HG03432 (cell line): ENCODE measurements around the gene ITGAX.
"Not testable (repeated sequence)": the region's sequence is repeated elsewhere in the genome, so short reads cannot be mapped to it uniquely, and the experiment has no call there.

ENCODE experiments used
- ATAC-seq: cut with Tn5 transposase; IDR thresholded peaks from one replicate; pipeline ENCODE4 v1.9.1; 2021; ENCODE audit warnings: mild to moderate bottlenecking, moderate library complexity; ENCODE audit not compliant: unreplicated experiment

The ITGAX gene

DNA sequence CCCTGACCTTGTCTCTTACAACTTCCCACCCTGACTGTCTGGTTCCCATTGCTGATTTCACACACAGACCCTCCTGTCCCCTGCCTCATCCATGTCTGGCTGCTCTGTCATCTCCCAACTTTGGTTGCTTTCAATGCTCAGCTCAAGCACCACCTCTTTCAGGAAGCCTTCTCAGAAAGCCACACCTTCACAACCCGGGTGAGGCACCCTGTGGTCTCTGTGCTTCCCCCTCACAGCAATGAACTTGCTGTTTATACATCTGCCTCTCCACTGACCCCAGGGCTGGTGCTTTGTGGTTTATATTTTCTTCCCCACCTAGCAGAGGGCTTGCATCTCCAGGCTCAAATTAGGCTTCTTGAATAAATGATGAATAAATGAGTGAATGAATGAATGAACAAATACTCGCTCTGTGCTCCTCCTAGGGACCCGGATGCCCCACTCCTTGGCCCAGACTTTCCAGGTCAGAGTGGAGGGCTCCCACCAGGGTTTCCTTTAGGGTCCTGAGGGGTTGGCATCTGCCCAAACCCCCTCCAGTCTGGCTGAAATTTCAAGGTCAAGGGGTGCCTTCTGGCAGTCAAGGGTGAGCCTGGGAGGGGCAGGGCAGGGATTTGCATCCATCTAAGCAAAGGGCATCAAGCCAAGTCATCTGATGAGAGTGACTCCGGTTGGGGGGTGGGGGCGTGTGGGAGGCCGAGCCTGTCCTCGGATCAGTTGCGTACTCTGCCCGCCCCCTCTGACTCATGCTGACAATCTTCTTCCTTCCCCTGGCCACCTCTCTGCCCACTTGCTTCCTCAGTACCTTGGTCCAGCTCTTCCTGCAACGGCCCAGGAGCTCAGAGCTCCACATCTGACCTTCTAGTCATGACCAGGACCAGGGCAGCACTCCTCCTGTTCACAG is at the start of gene ITGAX:
Gene ITGAX, plus strand, starts transcription at position 783 of the 898 bp plus-strand sequence. Its CDS starts 79 bp downstream, at position 862.
- ATAC-seq: peak; percentile 79

DNA sequence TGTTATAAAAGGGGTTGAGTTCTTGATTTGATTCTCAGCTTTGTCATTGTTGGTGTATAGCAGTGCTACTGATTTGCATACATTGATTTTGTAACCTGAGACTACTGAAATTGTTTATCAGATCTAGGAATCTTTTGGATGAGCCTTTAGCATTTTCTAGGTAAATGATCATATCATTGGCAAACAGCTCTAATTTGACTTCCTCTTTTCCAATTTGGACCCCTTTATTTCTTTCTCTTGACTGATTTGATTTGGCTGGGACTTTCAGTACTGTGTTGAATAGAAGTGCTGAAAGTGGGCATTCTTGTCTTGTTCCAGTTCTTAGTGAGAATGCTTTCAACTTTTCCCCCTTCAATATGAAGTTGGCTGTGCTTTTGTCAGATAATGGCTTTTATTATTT is 49.8 kb upstream of the ITGAX start:
- no peak for ATAC-seq

DNA sequence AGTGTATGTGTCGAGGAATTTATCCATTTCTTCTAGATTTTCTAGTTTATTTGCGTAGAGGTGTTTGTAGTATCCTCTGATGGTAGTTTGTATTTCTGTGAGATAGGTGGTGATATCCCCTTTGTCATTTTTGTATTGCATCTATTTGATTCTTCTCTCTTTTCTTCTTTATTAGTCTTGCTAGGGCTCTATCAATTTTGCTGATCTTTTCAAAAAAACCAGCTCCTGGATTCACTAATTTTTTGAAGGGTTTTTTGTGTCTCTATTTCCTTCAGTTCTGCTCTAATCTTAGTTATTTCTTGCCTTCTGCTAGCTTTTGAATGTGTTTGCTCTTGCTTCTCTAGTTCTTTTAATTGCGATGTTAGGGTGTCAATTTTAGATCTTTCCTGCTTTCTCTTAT is 46.6 kb upstream of the ITGAX start:
- not testable (repeated sequence) for ATAC-seq

DNA sequence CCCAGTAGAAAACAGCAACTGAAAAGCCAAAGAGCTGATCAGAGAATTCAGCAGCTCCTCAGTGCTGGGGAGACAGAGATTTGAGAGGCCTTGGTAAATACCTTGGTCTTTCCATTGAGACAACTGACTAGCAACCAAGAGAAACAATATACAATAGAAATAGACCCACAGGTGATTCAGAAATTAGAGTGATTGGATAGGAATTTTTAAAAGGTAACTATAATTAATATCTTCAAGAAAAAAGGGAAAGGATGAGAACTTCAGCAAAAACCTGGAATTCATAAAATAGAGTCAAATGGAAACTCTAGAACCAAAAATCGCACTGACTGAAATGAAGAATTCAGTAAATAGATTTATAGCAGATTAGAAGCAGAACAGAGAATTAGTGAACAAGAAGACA is 32.5 kb upstream of the ITGAX start:
- ATAC-seq: no peak

DNA sequence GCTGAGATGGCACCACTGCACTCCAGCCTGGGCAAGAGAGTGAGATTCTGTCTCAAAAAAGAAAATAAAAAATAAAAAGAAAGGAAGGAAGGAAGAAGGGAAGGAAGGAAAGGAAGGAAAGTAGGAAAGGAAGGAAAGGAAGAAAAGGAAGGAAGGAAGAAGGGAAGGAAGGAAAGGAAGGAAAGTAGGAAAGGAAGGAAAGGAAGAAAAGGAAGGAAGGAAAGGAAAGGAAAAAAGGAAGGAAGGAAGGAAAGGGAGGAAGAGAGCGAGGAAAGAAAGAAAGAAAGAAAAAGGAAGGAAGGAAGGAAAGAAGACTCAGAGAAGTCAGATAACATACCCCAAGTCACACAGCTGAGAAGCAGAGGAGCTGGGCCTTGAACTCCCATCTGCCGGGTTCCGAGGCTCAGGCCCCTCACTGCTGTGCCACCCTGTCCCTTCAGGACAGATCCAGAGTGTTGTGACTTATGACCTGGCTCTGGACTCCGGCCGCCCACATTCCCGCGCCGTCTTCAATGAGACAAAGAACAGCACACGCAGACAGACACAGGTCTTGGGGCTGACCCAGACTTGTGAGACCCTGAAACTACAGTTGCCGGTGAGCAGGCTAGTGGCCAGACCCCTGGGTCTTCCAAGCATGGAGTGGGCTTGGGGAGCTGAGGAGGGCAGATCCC is 30.9 kb upstream of the ITGAX start:
- no peak for ATAC-seq

DNA sequence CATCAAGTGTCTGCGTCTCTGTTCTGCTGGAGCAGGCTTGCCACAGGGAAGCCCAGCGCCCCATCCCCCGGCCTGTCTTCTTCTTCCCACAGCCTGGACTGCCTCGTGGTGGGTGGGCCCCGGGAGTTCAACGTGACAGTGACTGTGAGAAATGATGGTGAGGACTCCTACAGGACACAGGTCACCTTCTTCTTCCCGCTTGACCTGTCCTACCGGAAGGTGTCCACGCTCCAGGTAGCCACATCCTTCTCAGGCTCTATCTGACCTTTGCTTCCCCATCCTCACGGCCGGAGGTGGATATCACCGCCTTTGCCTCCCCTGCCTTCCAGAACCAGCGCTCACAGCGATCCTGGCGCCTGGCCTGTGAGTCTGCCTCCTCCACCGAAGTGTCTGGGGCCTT is 29.8 kb upstream of the ITGAX start:
- ATAC-seq: no peak

DNA sequence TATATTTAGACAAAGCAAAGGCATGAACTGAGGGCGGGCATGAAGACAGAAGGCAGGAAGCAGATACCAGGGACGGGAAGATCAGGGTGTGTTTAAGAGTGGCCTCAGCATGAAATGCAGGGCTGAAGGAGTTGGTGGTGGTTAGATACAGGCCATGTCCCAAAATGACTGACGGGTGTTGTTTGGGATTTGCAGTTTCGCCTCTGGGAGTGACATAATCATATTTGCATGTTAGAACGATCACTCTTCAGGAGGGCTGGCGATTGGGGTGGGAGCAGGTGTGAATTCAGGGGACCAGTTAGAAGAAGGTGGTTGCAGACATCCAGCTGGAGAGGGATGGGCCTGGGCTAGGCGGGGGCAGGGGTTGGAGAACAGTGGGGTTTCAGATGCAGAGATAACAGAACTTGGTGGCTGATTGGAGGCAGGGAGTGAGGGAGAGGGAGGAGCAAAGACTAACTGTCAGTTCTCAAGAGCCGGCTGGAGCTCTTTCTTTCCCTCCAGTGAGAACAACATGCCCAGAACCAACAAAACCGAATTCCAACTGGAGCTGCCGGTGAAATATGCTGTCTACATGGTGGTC is 27.2 kb upstream of the ITGAX start:
- ATAC-seq: no peak

DNA sequence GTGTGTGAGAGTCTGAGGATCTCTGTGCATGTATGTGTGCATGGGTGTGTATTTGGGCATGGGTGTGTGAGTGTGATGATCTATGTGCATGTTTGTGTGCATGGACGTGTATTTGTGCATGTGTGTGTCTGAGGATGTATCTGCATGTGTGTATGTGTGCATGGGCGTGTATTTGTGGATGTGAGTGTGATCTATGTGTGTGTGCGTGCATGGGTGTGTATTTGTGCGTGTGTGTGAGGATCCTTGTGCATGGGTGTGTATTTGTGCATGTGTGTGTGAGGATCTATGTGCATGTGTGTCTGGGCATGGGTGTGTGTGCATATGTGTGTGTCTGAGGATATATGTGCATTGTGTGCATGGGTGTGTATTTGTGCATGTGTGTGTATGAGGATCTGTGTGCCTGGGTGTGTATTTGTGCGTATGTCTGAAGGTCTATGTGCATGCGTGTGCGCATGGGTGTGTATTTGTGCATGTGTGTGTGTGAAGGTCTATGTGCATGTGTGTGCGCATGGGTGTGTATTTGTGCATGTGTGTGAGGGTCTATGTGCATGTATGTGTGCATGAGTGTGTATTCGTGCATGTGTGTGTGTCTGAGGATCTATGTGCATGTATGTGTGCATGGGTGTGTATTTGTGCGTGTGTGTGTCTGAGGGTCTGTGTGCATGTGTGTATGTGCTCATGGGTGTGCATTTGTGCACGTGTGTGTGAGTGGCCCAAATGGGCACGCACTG is 26.5 kb upstream of the ITGAX start:
- ATAC-seq: no peak

DNA sequence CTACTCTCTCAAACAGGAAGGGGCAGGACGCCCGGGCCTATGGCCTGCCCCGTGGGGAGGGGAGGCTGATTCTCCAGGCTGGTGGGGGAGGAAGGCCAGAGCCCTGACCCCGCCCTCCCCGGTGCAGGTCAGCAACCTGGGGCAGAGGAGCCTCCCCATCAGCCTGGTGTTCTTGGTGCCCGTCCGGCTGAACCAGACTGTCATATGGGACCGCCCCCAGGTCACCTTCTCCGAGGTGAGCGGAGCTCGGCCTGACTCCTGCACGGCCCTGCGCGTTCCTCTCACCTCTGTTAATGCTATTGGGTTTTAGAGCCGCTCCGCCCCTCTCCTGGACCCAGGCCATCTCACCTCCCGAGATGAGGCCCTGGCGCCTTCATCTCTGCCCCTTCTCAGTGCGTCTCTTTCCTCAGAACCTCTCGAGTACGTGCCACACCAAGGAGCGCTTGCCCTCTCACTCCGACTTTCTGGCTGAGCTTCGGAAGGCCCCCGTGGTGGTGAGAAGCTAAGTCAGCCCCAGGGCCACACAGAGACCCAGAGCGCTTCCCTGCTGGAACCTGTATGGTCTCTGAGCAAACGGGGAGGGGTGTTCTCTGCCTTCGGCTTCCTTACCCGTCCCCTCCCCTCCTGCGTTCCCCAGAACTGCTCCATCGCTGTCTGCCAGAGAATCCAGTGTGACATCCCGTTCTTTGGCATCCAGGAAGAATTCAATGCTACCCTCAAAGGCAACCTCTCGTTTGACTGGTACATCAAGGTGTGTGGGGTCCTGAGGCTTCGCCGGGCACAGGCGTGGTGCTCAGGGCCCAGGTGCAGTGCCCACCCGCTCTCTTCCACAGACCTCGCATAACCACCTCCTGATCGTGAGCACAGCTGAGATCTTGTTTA is 25.1 kb upstream of the ITGAX start:
- ATAC-seq: no peak

DNA sequence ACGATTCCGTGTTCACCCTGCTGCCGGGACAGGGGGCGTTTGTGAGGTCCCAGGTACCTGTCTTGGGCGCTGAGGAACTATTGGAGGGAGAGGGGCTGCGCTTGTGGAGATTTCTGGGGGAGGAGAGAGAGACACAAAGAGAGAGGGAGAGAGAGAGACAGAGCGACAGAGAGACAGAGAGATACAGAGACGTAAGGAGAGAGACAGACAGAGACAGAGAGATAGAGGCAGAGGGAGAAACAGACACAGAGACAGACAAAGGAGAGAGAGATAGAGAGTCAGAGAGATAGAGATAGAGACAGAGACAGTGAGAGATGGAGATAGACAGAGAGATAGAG is 24.5 kb upstream of the ITGAX start:
- no peak for ATAC-seq

DNA sequence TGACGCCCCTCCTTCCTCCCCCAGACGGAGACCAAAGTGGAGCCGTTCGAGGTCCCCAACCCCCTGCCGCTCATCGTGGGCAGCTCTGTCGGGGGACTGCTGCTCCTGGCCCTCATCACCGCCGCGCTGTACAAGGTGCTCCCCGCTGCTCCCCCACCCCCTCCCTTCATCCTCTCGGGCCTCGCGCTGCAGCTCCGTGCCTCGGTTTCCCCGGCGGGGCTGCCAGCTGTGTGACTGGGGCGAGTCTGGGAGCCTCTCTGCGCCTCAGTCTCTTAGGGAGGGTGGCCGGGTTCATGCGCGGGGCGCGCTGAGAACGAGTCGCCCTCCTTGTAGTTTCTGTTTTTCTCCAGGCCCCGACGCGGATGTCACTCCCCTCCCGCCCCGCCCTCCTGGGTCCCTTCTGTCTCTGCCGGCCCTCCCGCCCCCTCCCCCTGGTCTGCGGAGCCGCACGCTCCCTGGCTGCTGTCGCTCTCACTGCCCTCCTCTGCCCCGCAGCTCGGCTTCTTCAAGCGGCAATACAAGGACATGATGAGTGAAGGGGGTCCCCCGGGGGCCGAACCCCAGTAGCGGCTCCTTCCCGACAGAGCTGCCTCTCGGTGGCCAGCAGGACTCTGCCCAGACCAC is 23.7 kb upstream of the ITGAX start:
- ATAC-seq: no peak

DNA sequence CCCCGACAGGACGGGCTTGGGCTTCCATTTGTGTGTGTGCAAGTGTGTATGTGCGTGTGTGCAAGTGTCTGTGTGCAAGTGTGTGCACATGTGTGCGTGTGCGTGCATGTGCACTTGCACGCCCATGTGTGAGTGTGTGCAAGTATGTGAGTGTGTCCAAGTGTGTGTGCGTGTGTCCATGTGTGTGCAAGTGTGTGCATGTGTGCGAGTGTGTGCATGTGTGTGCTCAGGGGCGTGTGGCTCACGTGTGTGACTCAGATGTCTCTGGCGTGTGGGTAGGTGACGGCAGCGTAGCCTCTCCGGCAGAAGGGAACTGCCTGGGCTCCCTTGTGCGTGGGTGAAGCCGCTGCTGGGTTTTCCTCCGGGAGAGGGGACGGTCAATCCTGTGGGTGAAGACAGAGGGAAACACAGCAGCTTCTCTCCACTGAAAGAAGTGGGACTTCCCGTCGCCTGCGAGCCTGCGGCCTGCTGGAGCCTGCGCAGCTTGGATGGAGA is 23.1 kb upstream of the ITGAX start:
- ATAC-seq: no peak

DNA sequence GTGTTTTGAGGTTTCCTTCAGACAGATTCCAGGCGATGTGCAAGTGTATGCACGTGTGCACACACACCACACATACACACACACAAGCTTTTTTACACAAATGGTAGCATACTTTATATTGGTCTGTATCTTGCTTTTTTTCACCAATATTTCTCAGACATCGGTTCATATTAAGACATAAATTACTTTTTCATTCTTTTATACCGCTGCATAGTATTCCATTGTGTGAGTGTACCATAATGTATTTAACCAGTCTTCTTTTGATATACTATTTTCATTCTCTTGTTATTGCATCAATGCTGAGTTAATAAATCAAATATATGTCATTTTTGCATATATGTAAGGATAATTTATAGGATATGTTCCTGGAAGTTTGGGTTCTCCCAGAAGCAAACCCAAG is 22.4 kb upstream of the ITGAX start:
- ATAC-seq: no peak

DNA sequence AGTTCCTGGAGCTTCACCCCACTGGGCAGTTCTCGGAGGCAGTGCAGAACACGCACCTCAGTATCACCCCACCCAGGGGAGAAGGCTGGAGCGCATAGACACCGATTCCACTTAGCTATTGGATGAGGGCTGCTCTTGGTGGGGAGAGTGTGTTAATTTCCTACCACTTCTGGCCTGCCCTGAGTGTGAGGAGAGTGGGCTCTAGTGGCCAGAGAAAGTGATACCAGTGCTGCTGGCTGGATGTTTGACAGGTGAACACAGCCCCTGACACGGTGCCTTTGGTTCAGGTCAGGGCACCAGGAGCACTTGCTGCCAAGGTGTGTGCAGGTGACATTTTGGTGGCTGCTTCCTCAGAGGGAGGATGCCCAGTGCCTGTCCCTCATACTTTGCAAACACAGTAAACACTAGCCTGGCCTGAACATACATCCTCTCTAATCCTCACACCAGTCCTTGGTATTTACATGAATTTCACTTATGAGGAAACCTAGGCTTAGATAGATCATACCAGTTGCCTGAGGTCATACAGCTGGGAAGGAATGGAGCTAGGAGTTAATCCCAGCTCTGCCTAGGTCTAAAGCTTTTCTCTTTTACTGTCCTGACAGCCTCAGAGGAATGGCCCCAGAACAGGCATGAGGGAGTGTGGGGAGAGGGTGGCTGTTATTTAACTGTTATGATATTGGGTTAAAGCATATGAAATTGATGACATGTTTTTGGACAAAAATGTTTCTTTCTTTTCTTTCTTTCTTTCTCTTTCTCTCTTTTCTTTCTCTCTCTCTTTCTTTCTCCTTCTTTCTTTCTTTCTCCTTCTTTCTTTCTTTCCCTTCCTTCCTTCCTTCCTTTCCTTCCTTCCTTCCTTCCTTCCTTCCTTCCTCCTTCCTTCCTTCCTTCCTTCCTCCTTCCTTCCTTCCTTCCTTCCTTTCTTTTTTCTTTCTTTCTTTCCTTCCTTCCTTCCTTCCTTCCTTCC is 21.0 kb upstream of the ITGAX start:
- ATAC-seq: peak; percentile 72

DNA sequence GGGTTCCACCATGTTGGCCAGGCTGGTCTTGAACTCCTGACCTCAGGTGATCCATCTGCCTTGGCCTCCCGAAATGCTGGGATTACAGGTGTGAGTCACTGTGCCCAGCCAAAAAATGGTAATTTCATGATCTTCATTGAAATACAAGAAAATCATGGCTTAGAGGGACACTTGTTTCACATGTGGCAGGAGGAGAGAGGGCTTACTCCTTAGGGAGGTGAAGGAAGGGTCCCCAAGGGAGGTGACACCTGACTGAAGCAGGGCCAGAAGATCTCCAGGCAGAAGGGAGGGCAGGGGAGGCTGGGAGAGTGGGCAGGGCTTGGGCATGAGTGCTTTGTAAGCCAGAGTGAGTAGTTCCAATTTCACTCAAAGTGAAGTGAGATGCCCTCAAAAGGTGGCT is 20.0 kb upstream of the ITGAX start:
- no peak for ATAC-seq

DNA sequence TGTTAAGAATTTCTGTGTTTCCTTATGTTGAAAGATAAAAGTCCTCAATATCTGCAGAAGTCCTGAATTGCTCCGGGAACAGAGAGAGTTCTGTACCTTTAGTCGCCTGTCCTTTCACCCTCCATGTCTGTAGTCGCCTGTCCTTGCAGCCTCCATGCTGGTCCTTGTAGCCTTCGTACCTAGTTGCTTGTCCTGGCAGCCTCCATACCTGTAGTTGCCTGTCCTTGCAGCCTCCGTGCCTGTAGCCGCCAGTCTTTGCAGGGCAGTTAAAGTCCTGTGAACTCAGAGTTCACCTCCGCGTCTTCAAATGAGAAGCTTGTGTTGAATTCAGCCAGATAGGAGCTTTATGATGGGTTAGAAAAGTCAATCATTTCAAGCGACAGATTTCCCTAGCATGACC is 19.5 kb upstream of the ITGAX start:
- ATAC-seq: no peak

DNA sequence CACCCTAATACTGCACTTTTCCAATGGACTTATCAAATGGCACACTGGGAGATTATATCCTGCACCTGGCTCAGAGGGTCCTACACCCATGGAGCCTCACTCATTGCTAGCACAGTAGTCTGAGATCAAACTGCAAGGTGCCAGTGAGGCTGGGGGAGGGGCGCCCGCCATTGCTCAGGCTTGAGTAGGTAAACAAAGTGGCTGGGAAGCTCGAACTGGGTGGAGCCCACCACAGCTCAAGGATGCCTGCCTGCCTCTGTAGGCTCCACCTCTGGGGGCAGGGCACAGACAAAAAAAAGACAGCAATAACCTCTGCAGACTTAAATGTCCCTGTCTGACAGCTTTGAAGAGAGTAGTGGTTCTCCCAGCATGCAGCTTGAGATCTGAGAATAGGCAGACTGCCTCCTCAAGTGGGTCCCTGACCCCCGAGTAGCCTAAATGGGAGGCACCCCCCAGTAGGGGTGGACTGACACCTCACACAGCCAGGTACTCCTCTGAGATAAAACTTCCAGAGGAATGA is 16.8 kb upstream of the ITGAX start:
- not testable (repeated sequence) for ATAC-seq

DNA sequence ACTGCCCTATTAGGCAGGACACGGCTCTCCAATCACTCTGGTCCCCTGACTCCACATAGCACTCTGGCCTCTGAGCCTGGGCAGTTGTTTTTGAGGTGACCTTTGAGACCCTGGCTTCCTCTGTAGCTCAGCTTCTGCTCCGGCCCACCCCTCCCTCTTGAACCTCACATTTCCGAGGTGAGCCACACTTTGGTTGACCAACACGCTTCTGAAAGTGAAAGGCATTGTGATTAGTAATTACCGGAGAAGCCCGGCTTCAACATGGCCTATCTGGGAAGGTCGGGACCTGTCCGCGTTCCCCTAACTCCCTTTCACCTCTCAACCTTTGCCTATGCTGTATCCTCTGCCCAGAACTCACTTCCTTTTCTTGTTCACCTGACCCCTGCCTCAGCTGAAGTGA is 10.3 kb upstream of the ITGAX start:
- peak; percentile 96 for ATAC-seq
